Thoracic aorta (tissue), 2 donors: Measurements from ENCODE around the gene IL12RB1. TPM values are rescaled to one million over a fixed set of nuclear protein-coding genes. Genes with fewer than 3 reads are reported as not detected.
A peak's percentile ranks its signal among the peaks of the same experiment; 100 is the strongest.

Experiments
- ATAC-seq: fragments of 150-250 bp; one replicate; pipeline ENCODE4 v1.8.0; 2017; ENCODE audit warnings: low read depth; ENCODE audit not compliant: insufficient number of reproducible peaks, low FRiP score
- DNase-seq: peaks from one replicate; pipeline ENCODE4 v3.0.0-alpha.2; 2020; ENCODE audit warnings: low spot score
- H3K27ac ChIP-seq, 2 donors: fragments of 200-600 bp; sonication (generic); 1 replicate in 1 of 2; 2 replicates in 1 of 2; pipeline ENCODE4 v1.5.1; 2016; ENCODE audit warnings: mild to moderate bottlenecking in 2 of 2, moderate library complexity in 2 of 2
- H3K27me3 ChIP-seq: fragments of 200-600 bp; sonication (generic); replicated peaks from 2 replicates; pipeline ENCODE4 v1.6.0; 2016; ENCODE audit warnings: mild to moderate bottlenecking; ENCODE audit not compliant: insufficient read depth
- H3K36me3 ChIP-seq: fragments of 200-600 bp; sonication (generic); one replicate; pipeline ENCODE4 v1.5.1; 2016
- H3K4me1 ChIP-seq, 2 donors: fragments of 200-600 bp; sonication (generic); 1 replicate in 1 of 2; 2 replicates in 1 of 2; pipeline versions ENCODE4 v1.5.1 to v1.6.0; 2016; ENCODE audit warnings: low read depth in 2 of 2, mild to moderate bottlenecking in 1 of 2; ENCODE audit not compliant: control insufficient read depth in 1 of 2
- H3K4me3 ChIP-seq: fragments of 200-600 bp; sonication (generic); 2 replicates; pipeline ENCODE4 v1.5.1; 2016; ENCODE audit warnings: mild to moderate bottlenecking
- H3K9me3 ChIP-seq: fragments of 200-600 bp; sonication (generic); 2 replicates; pipeline ENCODE4 v1.5.1; 2016
- CTCF ChIP-seq: fragments of 200-600 bp; sonication (generic); IDR thresholded peaks from one replicate; pipeline ENCODE4 v1.5.1; 2019; ENCODE audit warnings: antibody characterized with exemption
- total RNA-seq, 2 donors: library from RNA; depleted of rRNA; stranded (reverse); fragments of >200 nt; gene quantifications; one replicate each; pipeline versions ENCODE4 v1.1.0 to v1.2.3, GENCODE V29; 2016

Gene IL12RB1
- total RNA-seq: 1 to 10 TPM; 1.6 to 5.4 TPM

- peak within 1 kb of the TSS; percentile 68 for H3K4me3 ChIP-seq
- ATAC-seq (no peak), DNase-seq (no peak)
- no peak within 1 kb of the TSS for H3K27ac ChIP-seq
- peaks cover 17 to 21% of the 10 kb centered on the region in 2 donors for H3K4me1 ChIP-seq
- H3K9me3 ChIP-seq: no peaks in the 10 kb centered on the region
- TF ChIP-seq CTCF: no peak
- H3K36me3 ChIP-seq: no peaks in the 10 kb centered on the region
- no peaks in the 10 kb centered on the region for H3K27me3 ChIP-seq
Observed at GRCh38 chr19:18086590-18087138, at the start of gene IL12RB1. Gene IL12RB1 (minus strand): TSS chr19:18086934. CDS start chr19:18086823, 111 bp downstream.

GRCh38 chr19:18135712-18136584 lies 49.2 kb upstream of the IL12RB1 start:
- Histone ChIP-seq H3K9me3 (no peaks in the 10 kb centered on the region), H3K4me3 (no peak overlapping the region), H3K27ac (no peak overlapping the region), H3K36me3 (peaks cover 40% of the 10 kb centered on the region), H3K4me1 (no peaks in the 10 kb centered on the region), H3K27me3 (no peaks in the 10 kb centered on the region)
- DNase-seq (no peak), ATAC-seq (no peak)
- TF ChIP-seq CTCF: no peak

GRCh38 chr19:18131841-18132596 lies 45.3 kb upstream of the IL12RB1 start:
- Histone ChIP-seq H3K4me1 (no peaks in the 10 kb centered on the region), H3K9me3 (no peaks in the 10 kb centered on the region), H3K27me3 (no peaks in the 10 kb centered on the region), H3K36me3 (peaks cover 41% of the 10 kb centered on the region), H3K4me3 (no peak overlapping the region), H3K27ac (no peak overlapping the region)
- DNase-seq (no peak), ATAC-seq (no peak)
- no peak for TF ChIP-seq CTCF

- no peak for ATAC-seq
- TF ChIP-seq CTCF: no peak
- H3K27ac ChIP-seq: no peak overlapping the region
- DNase-seq: no peak
- H3K4me1 ChIP-seq: no peaks in the 10 kb centered on the region
- H3K27me3 ChIP-seq: no peaks in the 10 kb centered on the region
- no peak overlapping the region for H3K4me3 ChIP-seq
- no peaks in the 10 kb centered on the region for H3K9me3 ChIP-seq
- H3K36me3 ChIP-seq: peaks cover 29% of the 10 kb centered on the region
Observed at GRCh38 chr19:18130523-18131242, 43.9 kb upstream of the IL12RB1 start.
